K562 (cell line): Measurements from ENCODE around the gene NME7. TPM values are rescaled to one million over a fixed set of nuclear protein-coding genes. Genes with fewer than 3 reads are reported as not detected.

ENCODE experiments used
- ATAC-seq: fragments of 200-7000 bp; cut with Tn5 transposase; 3 replicates; pipeline ENCODE4 v1.9.1; 2020; ENCODE audit warnings: moderate library complexity
- BruUV-seq: library from RNA; stranded (reverse); fragments of 400-500 nt; replicated peaks from 2 replicates; lab custom pipeline; 2021; lab: Mats Ljungman, UMichigan
- CTCF ChIA-PET: fragments of 300-600 bp; formaldehyde crosslinking; extraction: SDS; loops from one replicate; lab custom pipeline; 2021; ENCODE audit warnings: low intra/inter-chr PET ratio; lab: Yijun Ruan, JAX
- POLR2A ChIA-PET: fragments of 300-600, 350-650 bp; sonication (Branson Sonifier 250); formaldehyde crosslinking; extraction: SDS; loops from one replicate; lab custom pipeline; 2021; ENCODE audit warnings: antibody characterized with exemption, inconsistent platforms; lab: Yijun Ruan, JAX
- DNase-seq, 4 experiments: peaks; one replicate each; pipeline versions ENCODE4 v3.0.0 to v3.0.0-alpha.2; 2011 to 2018; ENCODE audit warnings: low spot score in 3 of 4, mixed read lengths in 3 of 4; ENCODE audit errors: extremely low read depth in 1 of 4
- FAIRE-seq: peaks from 2 replicates; lab custom pipeline; 2011; peaks lifted over from hg19 to GRCh38; lab: Jason Lieb, UNC
- H2AFZ ChIP-seq: 2 replicates; pipeline ENCODE4 v1.6.0; 2011; ENCODE audit warnings: low read depth, low read length, control low read depth, inconsistent platforms
- H3K27ac ChIP-seq: fragments of 200-600 bp; 3 replicates; pipeline ENCODE4 v1.8.0; 2011; ENCODE audit warnings: low read depth, mild to moderate bottlenecking, control low read depth, inconsistent platforms, low read length, moderate library complexity, mixed read lengths; ENCODE audit errors: extremely low read depth
- H3K27me3 ChIP-seq, 2 experiments: fragments of 300-600 bp in 1 of 2; 2 replicates in 1 of 2; 3 replicates in 1 of 2; pipeline versions ENCODE4 v1.6.0 to v1.8.0; 2011; ENCODE audit warnings: inconsistent platforms in 2 of 2, low read length in 2 of 2, mild to moderate bottlenecking in 1 of 2, mixed read lengths in 1 of 2, moderate library complexity in 1 of 2; ENCODE audit not compliant: control insufficient read depth in 2 of 2, insufficient read depth in 2 of 2
- H3K36me3 ChIP-seq: fragments of 300-600 bp; 3 replicates; pipeline ENCODE4 v1.8.0; 2011; ENCODE audit warnings: mild to moderate bottlenecking, low read length, inconsistent platforms; ENCODE audit not compliant: control insufficient read depth, insufficient read depth
- H3K4me1 ChIP-seq, 2 experiments: fragments of 200-600 bp in 1 of 2; replicated peaks in 1 of 2; 2 replicates in 1 of 2; 3 replicates in 1 of 2; pipeline versions ENCODE4 v1.5.1 to v1.8.0; 2011; ENCODE audit warnings: inconsistent platforms in 2 of 2, low read length in 2 of 2, mild to moderate bottlenecking in 1 of 2, mixed read lengths in 1 of 2, moderate library complexity in 1 of 2; ENCODE audit not compliant: control insufficient read depth in 2 of 2, insufficient read depth in 2 of 2
- H3K4me2 ChIP-seq: 2 replicates; pipeline ENCODE4 v1.6.1; 2011; ENCODE audit warnings: low read length, control low read depth, inconsistent platforms, mixed read lengths; ENCODE audit not compliant: insufficient read depth
- H3K4me3 ChIP-seq: fragments of 200-600 bp; sonication (generic), shearing (Covaris generic); 2 replicates; pipeline ENCODE4 v1.5.1; 2016; ENCODE audit warnings: control low read depth, inconsistent platforms
- H3K79me2 ChIP-seq: fragments of 200-600 bp; 3 replicates; pipeline ENCODE4 v1.8.0; 2011; ENCODE audit warnings: low read length, inconsistent platforms; ENCODE audit not compliant: control insufficient read depth, insufficient read depth
- H3K9ac ChIP-seq, 2 experiments: 2 replicates each; pipeline versions ENCODE4 v1.6.0 to v1.6.1; 2011; ENCODE audit warnings: low read depth in 2 of 2, low read length in 2 of 2, control low read depth in 1 of 2, inconsistent platforms in 1 of 2, mild to moderate bottlenecking in 1 of 2, mixed read lengths in 1 of 2; ENCODE audit not compliant: insufficient read depth in 1 of 2
- H3K9me1 ChIP-seq: one replicate; pipeline ENCODE4 v1.6.0; 2011; ENCODE audit warnings: inconsistent platforms, mild to moderate bottlenecking, low read length, moderate library complexity; ENCODE audit not compliant: control insufficient read depth, insufficient read depth
- H3K9me3 ChIP-seq: replicated peaks from 2 replicates; pipeline ENCODE4 v1.5.1; 2011; ENCODE audit warnings: low read depth, low read length, inconsistent platforms; ENCODE audit not compliant: control insufficient read depth, insufficient read depth
- H4K20me1 ChIP-seq: replicated peaks from 2 replicates; pipeline ENCODE4 v1.6.1; 2011; ENCODE audit warnings: low read length, inconsistent platforms, mixed read lengths; ENCODE audit not compliant: control insufficient read depth, insufficient read depth
- FOSL1 ChIP-seq: fragments of 200-800 bp; sonication (Bioruptor generic); conservative IDR thresholded peaks from 2 replicates; pipeline ENCODE4 v1.6.1; 2016; ENCODE audit warnings: missing genetic modification characterization, missing compliant biosample characterization
- JUND ChIP-seq, 2 experiments: IDR thresholded peaks; 2 replicates in 1 of 2; 3 replicates in 1 of 2; pipeline ENCODE4 v1.6.1; 2011; ENCODE audit warnings: borderline replicate concordance in 2 of 2, low read depth in 2 of 2, low read length in 2 of 2, improper control_type of control experiment in 1 of 2, missing biosample characterization in 1 of 2, missing genetic modification characterization in 1 of 2, missing genetic modification reagents in 1 of 2
- NBN ChIP-seq: fragments of 450-650 bp; IDR thresholded peaks from 2 replicates; pipeline ENCODE4 v1.6.1; 2016; ENCODE audit warnings: low read depth, mild to moderate bottlenecking
- WGBS: fragments of 100-300 bp; shearing (Covaris generic); methylation state at CpG from one replicate; pipeline ENCODE4 v1.1.6; 2016; ENCODE audit warnings: low coverage, mixed read lengths; ENCODE audit not compliant: insufficient coverage; ENCODE audit errors: missing lambda C conversion rate; 5-methylcytosine and 5-hydroxymethylcytosine counted together
- in situ Hi-C: fragments of 300-500 bp; cut with MboI; formaldehyde crosslinking; loops from 4 replicates; pipeline ENCODE4 v1.15.0; 2018; ENCODE audit warnings: inconsistent platforms, mixed read lengths
- intact Hi-C: fragments of 100-400 bp; cut with micrococcal nuclease; formaldehyde crosslinking; loops from 2 replicates; pipeline ENCODE4 v1.14.2; 2022
- polyA plus RNA-seq, 8 experiments: library from polyadenylated mRNA; depleted of rRNA in 4 of 8; stranded (reverse) in 5 of 8; unstranded in 3 of 8; fragments of >200 nt; fragmentation: Nextera tagmentation in 2 of 8; fragmentation: Illumina TruSeq in 1 of 8; extraction: Ambion mirVana in 2 of 8; extraction: Trizol in 1 of 8; gene quantifications; 2 replicates each; pipeline versions ENCODE4 v1.2.1 to v1.2.3, GENCODE V29; 2011 to 2014; ENCODE audit warnings: inconsistent platforms in 1 of 8, missing spikeins in 1 of 8
- total RNA-seq, 7 experiments: library from RNA; depleted of rRNA in 6 of 7; stranded (reverse); fragments of >200 nt in 6 of 7; fragmentation: Illumina TruSeq in 2 of 7; extraction: Trizol in 2 of 7; gene quantifications; 2 replicates each; pipeline versions ENCODE4 v1.2.1 to v1.2.3, GENCODE V29; 2011 to 2021; ENCODE audit warnings: low replicate concordance in 1 of 7
- TF ChIP-seq, protein P1 (sequence below), 2 experiments: fragments of 450-650 bp in 1 of 2; sonication (generic) in 1 of 2; formaldehyde crosslinking in 1 of 2; IDR thresholded peaks in 1 of 2; conservative IDR thresholded peaks in 1 of 2; 2 replicates each; pipeline versions ENCODE4 v1.6.1 to v1.8.1; 2016 to 2023; ENCODE audit warnings: mild to moderate bottlenecking in 2 of 2, moderate library complexity in 2 of 2, inconsistent platforms in 1 of 2, missing genetic modification reagents in 1 of 2

NME7 gene
- total and polyA plus RNA-seq, 9 of the 15 experiments (the other 6 are each of a cell fraction or from before 2014, with no cell fraction given): 7.9 to 43.2 (median 23.9) TPM

- Histone ChIP-seq H4K20me1 (no peaks in the 10 kb centered on the region), H3K4me1 (peaks cover 0 to 2% of the 10 kb centered on the region in 2 experiments; a peak in 1 of 5 replicates), H2AFZ (no peak overlapping the region), H3K36me3 (no peaks in the 10 kb centered on the region), H3K27me3 (no peaks in the 10 kb centered on the region), H3K9me3 (no peaks in the 10 kb centered on the region), H3K9ac (no peak overlapping the region), H3K9me1 (no peaks in the 10 kb centered on the region), H3K79me2 (peaks cover under 1% of the 10 kb centered on the region; the same call in 2 of the 3 replicates), H3K4me2 (no peak overlapping the region), H3K27ac (no peak overlapping the region), H3K4me3 (no peak overlapping the region)
- in situ Hi-C loops (loop anchor here (25.0 kb wide), 1 partner anchor 751 kb away; no protein-coding TSS in a partner anchor), intact Hi-C loops (no loop called here)
- 63% methylated on average over 5 of the region's 5 CpGs for WGBS
- CTCF ChIA-PET: no interaction called here
- peak; percentile 19; the same call in 1 of the 2 replicates for TF ChIP-seq JUND (IDR thresholded peaks at IDR 0.05; ENCODE audit: borderline replicate concordance, low read depth, low read length)
- peak; percentile 56; the same call in 2 of the 3 replicates for TF ChIP-seq JUND (tag; IDR thresholded peaks at IDR 0.05; ENCODE audit: borderline replicate concordance, low read depth, low read length)
- TF ChIP-seq, protein P1, sequence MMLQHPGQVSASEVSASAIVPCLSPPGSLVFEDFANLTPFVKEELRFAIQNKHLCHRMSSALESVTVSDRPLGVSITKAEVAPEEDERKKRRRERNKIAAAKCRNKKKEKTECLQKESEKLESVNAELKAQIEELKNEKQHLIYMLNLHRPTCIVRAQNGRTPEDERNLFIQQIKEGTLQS (IDR thresholded peaks at IDR 0.05): peak; percentile 59; the same call in 1 of the 2 replicates
- TF ChIP-seq, protein P1 (CRISPR knock-in tag; conservative IDR thresholded peaks at IDR 0.05): no peak
- no peak for TF ChIP-seq NBN
- peak; percentile 59 for TF ChIP-seq FOSL1 (tag)
- no TSS peak for BruUV-seq
- POLR2A ChIA-PET: interaction anchor here (1.0 to 1.3 kb wide), 2 partner anchors 26 to 257 kb away, joined by 3 read pairs; partner anchors contain the start of gene ATP1B1
- DNase-seq (no peak), FAIRE-seq (no peak), ATAC-seq (no peak)
These were observed 4.4 kb downstream of the NME7 start for GRCh38 chr1:169363046-169363730.
